ENCODE measurements around the gene SMAD6.

- TF ChIP-seq EZH2 (IDR thresholded peaks at IDR 0.05; ENCODE audit: low read depth, unreplicated experiment): no peak
- no peak for TF ChIP-seq CTCF (conservative IDR thresholded peaks at IDR 0.05; ENCODE audit: low read depth in 2 of 2)
- TF ChIP-seq, protein P1, sequence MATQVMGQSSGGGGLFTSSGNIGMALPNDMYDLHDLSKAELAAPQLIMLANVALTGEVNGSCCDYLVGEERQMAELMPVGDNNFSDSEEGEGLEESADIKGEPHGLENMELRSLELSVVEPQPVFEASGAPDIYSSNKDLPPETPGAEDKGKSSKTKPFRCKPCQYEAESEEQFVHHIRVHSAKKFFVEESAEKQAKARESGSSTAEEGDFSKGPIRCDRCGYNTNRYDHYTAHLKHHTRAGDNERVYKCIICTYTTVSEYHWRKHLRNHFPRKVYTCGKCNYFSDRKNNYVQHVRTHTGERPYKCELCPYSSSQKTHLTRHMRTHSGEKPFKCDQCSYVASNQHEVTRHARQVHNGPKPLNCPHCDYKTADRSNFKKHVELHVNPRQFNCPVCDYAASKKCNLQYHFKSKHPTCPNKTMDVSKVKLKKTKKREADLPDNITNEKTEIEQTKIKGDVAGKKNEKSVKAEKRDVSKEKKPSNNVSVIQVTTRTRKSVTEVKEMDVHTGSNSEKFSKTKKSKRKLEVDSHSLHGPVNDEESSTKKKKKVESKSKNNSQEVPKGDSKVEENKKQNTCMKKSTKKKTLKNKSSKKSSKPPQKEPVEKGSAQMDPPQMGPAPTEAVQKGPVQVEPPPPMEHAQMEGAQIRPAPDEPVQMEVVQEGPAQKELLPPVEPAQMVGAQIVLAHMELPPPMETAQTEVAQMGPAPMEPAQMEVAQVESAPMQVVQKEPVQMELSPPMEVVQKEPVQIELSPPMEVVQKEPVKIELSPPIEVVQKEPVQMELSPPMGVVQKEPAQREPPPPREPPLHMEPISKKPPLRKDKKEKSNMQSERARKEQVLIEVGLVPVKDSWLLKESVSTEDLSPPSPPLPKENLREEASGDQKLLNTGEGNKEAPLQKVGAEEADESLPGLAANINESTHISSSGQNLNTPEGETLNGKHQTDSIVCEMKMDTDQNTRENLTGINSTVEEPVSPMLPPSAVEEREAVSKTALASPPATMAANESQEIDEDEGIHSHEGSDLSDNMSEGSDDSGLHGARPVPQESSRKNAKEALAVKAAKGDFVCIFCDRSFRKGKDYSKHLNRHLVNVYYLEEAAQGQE (IDR thresholded peaks at IDR 0.05; ENCODE audit: unreplicated experiment): no peak
- TF ChIP-seq POLR2AphosphoS5 (IDR thresholded peaks at IDR 0.05; ENCODE audit: low read depth): no peak
- TF ChIP-seq JUNB (IDR thresholded peaks at IDR 0.05; ENCODE audit: unreplicated experiment): no peak
- no peak for TF ChIP-seq CREB1 (CRISPR knock-in tag; IDR thresholded peaks at IDR 0.05; ENCODE audit: low read depth)
- TF ChIP-seq, protein P2, sequence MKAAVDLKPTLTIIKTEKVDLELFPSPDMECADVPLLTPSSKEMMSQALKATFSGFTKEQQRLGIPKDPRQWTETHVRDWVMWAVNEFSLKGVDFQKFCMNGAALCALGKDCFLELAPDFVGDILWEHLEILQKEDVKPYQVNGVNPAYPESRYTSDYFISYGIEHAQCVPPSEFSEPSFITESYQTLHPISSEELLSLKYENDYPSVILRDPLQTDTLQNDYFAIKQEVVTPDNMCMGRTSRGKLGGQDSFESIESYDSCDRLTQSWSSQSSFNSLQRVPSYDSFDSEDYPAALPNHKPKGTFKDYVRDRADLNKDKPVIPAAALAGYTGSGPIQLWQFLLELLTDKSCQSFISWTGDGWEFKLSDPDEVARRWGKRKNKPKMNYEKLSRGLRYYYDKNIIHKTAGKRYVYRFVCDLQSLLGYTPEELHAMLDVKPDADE (IDR thresholded peaks at IDR 0.05): no peak
- no peak for TF ChIP-seq EZH2phosphoT487 (IDR thresholded peaks at IDR 0.05; ENCODE audit: unreplicated experiment)
- TF ChIP-seq ZNF331 (CRISPR knock-in tag; IDR thresholded peaks at IDR 0.05; ENCODE audit: low read depth): no peak
- no peak for TF ChIP-seq ZNF114 (CRISPR knock-in tag; IDR thresholded peaks at IDR 0.05)
- TF ChIP-seq STAT1 (IDR thresholded peaks at IDR 0.05; ENCODE audit: unreplicated experiment): no peak
Observed at GRCh38 chr15:66662522-66662921, 39.5 kb upstream of the SMAD6 start.
